A673 (cell line): ENCODE measurements around the gene LONP2. TPM values are rescaled to one million over a fixed set of nuclear protein-coding genes. Genes with fewer than 3 reads are reported as not detected.

ENCODE experiments used
- BruUV-seq: library from RNA; stranded (reverse); fragments of 400-500 nt; replicated peaks from 2 replicates; lab custom pipeline; 2021; lab: Mats Ljungman, UMichigan
- CTCF ChIA-PET: fragments of 300-600 bp; sonication (Branson Sonifier 250); formaldehyde crosslinking; loops from one replicate; lab custom pipeline; 2022; ENCODE audit warnings: antibody characterized with exemption; lab: Charles Lee
- POLR2A ChIA-PET: fragments of 300-600 bp; sonication (Branson Sonifier 250); formaldehyde crosslinking; loops from one replicate; lab custom pipeline; 2022; ENCODE audit warnings: antibody characterized with exemption; ENCODE audit not compliant: low non-redundant PET; lab: Charles Lee
- DNase-seq: peaks from one replicate; pipeline ENCODE4 v3.0.0-alpha.2; 2015; ENCODE audit warnings: low spot score
- H3K27ac ChIP-seq: fragments of 200-600 bp; sonication (generic); 2 replicates; pipeline ENCODE4 v1.5.1; 2016; ENCODE audit warnings: mixed run types, low read depth, mild to moderate bottlenecking, mixed read lengths, antibody characterized with exemption, low read length; ENCODE audit not compliant: poor library complexity, severe bottlenecking
- H3K27me3 ChIP-seq: fragments of 200-600 bp; sonication (generic); replicated peaks from 2 replicates; pipeline ENCODE4 v1.6.1; 2017; ENCODE audit warnings: mixed run types, low read depth, mild to moderate bottlenecking, mixed read lengths, antibody characterized with exemption, low read length; ENCODE audit not compliant: insufficient read depth, poor library complexity
- H3K36me3 ChIP-seq: fragments of 200-600 bp; sonication (generic); 2 replicates; pipeline ENCODE4 v1.6.1; 2016; ENCODE audit warnings: mixed run types, mild to moderate bottlenecking, mixed read lengths, antibody characterized with exemption, low read length; ENCODE audit not compliant: insufficient read depth, poor library complexity, severe bottlenecking
- H3K4me1 ChIP-seq: fragments of 200-600 bp; sonication (generic); 2 replicates; pipeline ENCODE4 v1.6.1; 2017; ENCODE audit warnings: mixed run types, mild to moderate bottlenecking, mixed read lengths, antibody characterized with exemption, low read length; ENCODE audit not compliant: insufficient read depth, poor library complexity, severe bottlenecking
- H3K4me3 ChIP-seq: fragments of 200-600 bp; sonication (generic); 2 replicates; pipeline ENCODE4 v1.5.1; 2016; ENCODE audit warnings: low read depth, mixed run types, mild to moderate bottlenecking, mixed read lengths, low read length; ENCODE audit not compliant: poor library complexity, severe bottlenecking
- H3K9me3 ChIP-seq: fragments of 200-600 bp; sonication (generic); 2 replicates; pipeline ENCODE4 v1.6.1; 2016; ENCODE audit warnings: mixed run types, low read depth, mild to moderate bottlenecking, mixed read lengths, antibody characterized with exemption, low read length; ENCODE audit not compliant: poor library complexity, severe bottlenecking
- EZH2 ChIP-seq: fragments of 200-600 bp; sonication (generic); IDR thresholded peaks from 2 replicates; pipeline ENCODE4 v1.6.1; 2017; ENCODE audit warnings: borderline replicate concordance, low read depth, mild to moderate bottlenecking, mixed read lengths, antibody characterized with exemption, low read length; ENCODE audit not compliant: poor library complexity, severe bottlenecking
- intact Hi-C: fragments of 100-400 bp; cut with micrococcal nuclease; formaldehyde crosslinking; loops from one replicate; pipeline ENCODE4 v1.10.0; 2022; ENCODE audit not compliant: unreplicated experiment
- total RNA-seq: library from RNA; stranded (reverse); gene quantifications from 2 replicates; pipeline ENCODE4 v1.2.3, GENCODE V29; 2021
- TF ChIP-seq, protein P1 (sequence below): fragments of 300-800, 200-600 bp; sonication (generic); conservative IDR thresholded peaks from 2 replicates; pipeline ENCODE4 v1.5.1; 2017; ENCODE audit warnings: low read depth, mild to moderate bottlenecking, antibody characterized with exemption, low read length, moderate library complexity, mixed read lengths

LONP2 gene
- total RNA-seq, 1 experiment from 2014 or later: 48.8 TPM

DNA sequence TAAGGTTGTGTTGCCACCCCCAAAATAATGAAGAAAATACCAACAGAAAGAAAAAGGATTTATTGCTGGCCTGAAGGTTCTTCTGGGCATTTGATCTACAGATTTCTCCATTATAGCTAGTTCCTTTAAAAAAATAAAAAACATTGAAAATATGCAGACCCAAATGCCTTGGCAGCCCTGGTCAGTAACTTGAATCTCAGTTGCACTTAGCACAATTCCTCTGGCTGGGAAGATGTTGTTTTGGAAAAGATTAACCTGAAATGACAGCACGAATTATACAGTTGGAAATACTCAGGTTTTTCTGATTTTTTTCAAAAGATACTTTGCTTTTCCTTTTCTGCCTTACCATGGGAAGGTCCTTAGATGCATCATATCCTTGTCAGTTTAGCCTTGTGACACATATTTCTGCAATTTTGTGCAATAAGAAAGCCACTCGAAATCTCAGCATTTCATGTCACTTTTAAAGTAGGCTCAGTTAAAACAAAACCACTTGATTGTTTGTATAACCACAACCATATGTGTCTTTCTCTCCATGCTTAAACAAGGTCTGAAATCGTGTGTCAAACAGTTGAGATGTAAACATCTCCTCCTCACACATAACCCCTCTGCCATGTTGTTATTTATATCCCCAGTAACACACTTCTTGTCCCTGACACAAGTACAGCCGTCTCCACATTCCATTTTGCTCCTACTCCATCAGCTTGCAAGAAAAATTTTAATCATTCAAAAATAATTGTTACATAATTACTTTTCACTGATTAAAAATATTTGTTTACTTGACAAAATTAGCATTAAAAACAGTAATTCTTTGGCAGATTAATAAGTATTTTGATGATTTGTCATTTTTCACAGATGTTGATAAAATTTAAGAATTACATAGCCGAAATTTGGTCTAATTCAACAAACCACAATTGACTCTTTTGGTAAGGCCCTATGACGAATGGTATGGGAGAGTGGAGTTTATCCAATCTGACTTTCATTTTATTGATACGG lies 80.0 kb downstream of the LONP2 start:
- Histone ChIP-seq H3K27ac (no peak overlapping the region), H3K9me3 (no peaks in the 10 kb centered on the region), H3K4me1 (peaks cover 5% of the 10 kb centered on the region), H3K27me3 (no peaks in the 10 kb centered on the region), H3K4me3 (no peak overlapping the region), H3K36me3 (no peaks in the 10 kb centered on the region)
- ChIA-PET CTCF (no interaction called here), POLR2A (no interaction called here)
- no peak for DNase-seq
- TF ChIP-seq, protein P1, sequence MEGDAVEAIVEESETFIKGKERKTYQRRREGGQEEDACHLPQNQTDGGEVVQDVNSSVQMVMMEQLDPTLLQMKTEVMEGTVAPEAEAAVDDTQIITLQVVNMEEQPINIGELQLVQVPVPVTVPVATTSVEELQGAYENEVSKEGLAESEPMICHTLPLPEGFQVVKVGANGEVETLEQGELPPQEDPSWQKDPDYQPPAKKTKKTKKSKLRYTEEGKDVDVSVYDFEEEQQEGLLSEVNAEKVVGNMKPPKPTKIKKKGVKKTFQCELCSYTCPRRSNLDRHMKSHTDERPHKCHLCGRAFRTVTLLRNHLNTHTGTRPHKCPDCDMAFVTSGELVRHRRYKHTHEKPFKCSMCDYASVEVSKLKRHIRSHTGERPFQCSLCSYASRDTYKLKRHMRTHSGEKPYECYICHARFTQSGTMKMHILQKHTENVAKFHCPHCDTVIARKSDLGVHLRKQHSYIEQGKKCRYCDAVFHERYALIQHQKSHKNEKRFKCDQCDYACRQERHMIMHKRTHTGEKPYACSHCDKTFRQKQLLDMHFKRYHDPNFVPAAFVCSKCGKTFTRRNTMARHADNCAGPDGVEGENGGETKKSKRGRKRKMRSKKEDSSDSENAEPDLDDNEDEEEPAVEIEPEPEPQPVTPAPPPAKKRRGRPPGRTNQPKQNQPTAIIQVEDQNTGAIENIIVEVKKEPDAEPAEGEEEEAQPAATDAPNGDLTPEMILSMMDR: no peak
- TF ChIP-seq EZH2: no peak
- intact Hi-C loops: no loop called here
- no TSS peak for BruUV-seq

DNA sequence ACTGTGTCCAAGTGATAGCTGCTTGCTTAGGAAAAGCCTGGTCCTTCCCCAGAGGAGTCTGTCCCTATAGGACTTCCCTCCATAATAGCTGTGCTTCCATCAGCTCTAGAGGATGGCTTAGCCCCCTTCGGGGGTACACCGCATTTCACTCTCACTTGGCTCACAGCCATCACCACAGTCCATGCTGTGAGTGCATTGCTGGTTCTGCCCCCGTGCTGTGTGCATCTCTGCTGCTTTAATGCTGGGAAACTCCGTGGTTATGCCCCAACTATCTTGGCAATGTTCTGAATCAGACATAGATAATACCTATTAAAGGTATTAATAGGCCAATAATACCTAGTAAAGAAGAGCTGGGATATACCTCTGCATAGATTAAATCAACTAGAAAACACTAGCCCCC lies 82.8 kb downstream of the LONP2 start:
- no TSS peak for BruUV-seq
- intact Hi-C loops: no loop called here
- TF ChIP-seq, protein P1: no peak
- TF ChIP-seq EZH2: no peak
- CTCF ChIA-PET: no interaction called here
- no peaks in the 10 kb centered on the region for H3K4me1 ChIP-seq
- H3K36me3 ChIP-seq: no peaks in the 10 kb centered on the region
- H3K27ac ChIP-seq: no peak overlapping the region
- no peaks in the 10 kb centered on the region for H3K9me3 ChIP-seq
- POLR2A ChIA-PET: no interaction called here
- H3K4me3 ChIP-seq: no peak overlapping the region
- H3K27me3 ChIP-seq: no peaks in the 10 kb centered on the region
- DNase-seq: peak; percentile 14

DNA sequence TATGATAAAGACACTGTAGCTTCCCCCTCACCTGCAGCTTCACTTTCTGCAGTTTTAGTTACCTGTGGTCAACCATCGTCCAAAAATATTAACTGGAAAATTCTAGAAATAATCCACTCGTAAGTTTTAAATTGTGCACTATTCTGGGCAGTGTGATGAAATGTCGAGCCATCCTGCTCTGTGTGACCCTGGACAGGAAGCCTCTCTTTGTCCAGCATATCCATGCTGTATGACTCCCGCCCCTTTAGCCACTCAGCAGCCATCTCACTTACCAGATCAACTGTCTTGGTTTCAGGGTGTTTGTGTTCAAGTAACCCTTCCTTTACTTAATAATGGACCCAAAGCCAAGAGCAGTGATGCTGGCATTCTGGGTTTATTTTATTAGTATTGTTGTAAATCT lies 85.0 kb downstream of the LONP2 start:
- H3K36me3 ChIP-seq: no peaks in the 10 kb centered on the region
- H3K9me3 ChIP-seq: no peaks in the 10 kb centered on the region
- H3K27me3 ChIP-seq: no peaks in the 10 kb centered on the region
- H3K4me1 ChIP-seq: no peaks in the 10 kb centered on the region
- BruUV-seq: no TSS peak
- DNase-seq: no peak
- TF ChIP-seq, protein P1: no peak
- TF ChIP-seq EZH2: no peak
- CTCF ChIA-PET: no interaction called here
- intact Hi-C loops: no loop called here
- no peak overlapping the region for H3K27ac ChIP-seq
- POLR2A ChIA-PET: no interaction called here
- no peak overlapping the region for H3K4me3 ChIP-seq
